ENCODE results near the gene FAM83C.

GRCh38 chr20:35311409-35311808, 19.2 kb upstream of the FAM83C start:
- no peak for TF ChIP-seq CTCF (conservative IDR thresholded peaks at IDR 0.05)
- no peak for TF ChIP-seq ZFX (IDR thresholded peaks at IDR 0.05)
